Pancreas (tissue), 10 donors: ENCODE data around the gene TOR4A. TPM values are rescaled to one million over a fixed set of nuclear protein-coding genes. Genes with fewer than 3 reads are reported as not detected.
A peak's percentile ranks its signal among the peaks of the same experiment; 100 is the strongest.
"Not testable (repeated sequence)": the region's sequence is repeated elsewhere in the genome, so short reads cannot be mapped to it uniquely, and the experiment has no call there.

Source experiments
- ATAC-seq, 4 donors: fragments of 200-7000 bp; cut with Tn5 transposase; one replicate each; pipeline versions ENCODE4 v1.8.0 to v1.9.1; 2020; ENCODE audit warnings: mild to moderate bottlenecking in 4 of 4, moderate library complexity in 4 of 4
- DNase-seq, 6 donors: peaks; one replicate each; pipeline ENCODE4 v3.0.0-alpha.2; 2020
- FAIRE-seq: peaks from 2 replicates; lab custom pipeline; 2012; peaks lifted over from hg19 to GRCh38; lab: Jason Lieb, UNC
- H3K27ac ChIP-seq, 4 donors: fragments of 200-600 bp; sonication (generic); 1 replicate in 3 of 4; 2 replicates in 1 of 4; pipeline versions ENCODE4 v1.5.0 to v1.8.0; 2020
- H3K27me3 ChIP-seq, 4 donors: fragments of 200-600 bp; one replicate each; pipeline ENCODE4 v1.8.0; 2021
- H3K36me3 ChIP-seq, 3 donors: fragments of 200-600 bp; sonication (generic) in 1 of 3; one replicate each; pipeline versions ENCODE4 v1.5.0 to v1.8.0; 2020 to 2021
- H3K4me1 ChIP-seq, 3 donors: fragments of 200-600 bp; one replicate each; pipeline ENCODE4 v1.8.0; 2021
- H3K4me3 ChIP-seq, 4 donors: fragments of 200-600 bp; sonication (generic) in 2 of 4; one replicate each; pipeline versions ENCODE4 v1.5.0 to v1.8.0; 2020 to 2021
- H3K9me3 ChIP-seq, 4 donors: fragments of 200-600 bp; one replicate each; pipeline ENCODE4 v1.8.0; 2021
- WGBS, 2 donors: extraction: QIAGEN DNeasy Blood & Tissue Kit; methylation state at CpG; one replicate each; pipeline ENCODE4 v1.1.7; 2013; 5-methylcytosine and 5-hydroxymethylcytosine counted together
- intact Hi-C, 3 donors: fragments of 100-400 bp; cut with DNase I; formaldehyde crosslinking; loops; one replicate each; pipeline versions ENCODE4 v1.11.1 to v1.14.2; 2022
- polyA plus RNA-seq, 2 donors: library from polyadenylated mRNA; stranded (reverse); fragments of 200-250 nt; gene quantifications; one replicate each; pipeline ENCODE4 v1.2.3, GENCODE V29; 2013
- total RNA-seq, 6 donors: library from RNA; stranded (reverse); fragmentation: NEBNext Ultra II Directional in 4 of 6; extraction: Animal tissue kit (Norgen Biotek cat#: 25700) in 4 of 6; gene quantifications; one replicate each; pipeline versions ENCODE4 v1.2.1 to v1.2.4, GENCODE V29; 2021 to 2023
- TF ChIP-seq, protein P1 (sequence below), 4 donors: fragments of 200-600 bp; sonication (generic) in 3 of 4; IDR thresholded peaks; one replicate each; pipeline versions ENCODE4 v1.5.0 to v1.8.0; 2021; ENCODE audit warnings: antibody characterized with exemption in 4 of 4
- donor health status: healthy with polysubstance abuse.
- donor health status: DM: no; HTN: no; CAD: no; lungs with moderate emphysema.
- donor health status: DM: no; HTN: no; CAD: no.
- donor health status: control.
- donor health status: control.
- donor health status: Bipolar disorder and iron deficiency.
- donor health status: DM: yes; HTN: yes; CAD: no.
- donor health status: DM: no; HTN: no; CAD: no.
- donor health status: DM: no; HTN: no; CAD: no.
- donor health status: DM: yes; HTN: yes; CAD: no.

TOR4A gene
- total and polyA plus RNA-seq, 8 donors: 1.4 to 6.8 (median 4.2) TPM

DNA sequence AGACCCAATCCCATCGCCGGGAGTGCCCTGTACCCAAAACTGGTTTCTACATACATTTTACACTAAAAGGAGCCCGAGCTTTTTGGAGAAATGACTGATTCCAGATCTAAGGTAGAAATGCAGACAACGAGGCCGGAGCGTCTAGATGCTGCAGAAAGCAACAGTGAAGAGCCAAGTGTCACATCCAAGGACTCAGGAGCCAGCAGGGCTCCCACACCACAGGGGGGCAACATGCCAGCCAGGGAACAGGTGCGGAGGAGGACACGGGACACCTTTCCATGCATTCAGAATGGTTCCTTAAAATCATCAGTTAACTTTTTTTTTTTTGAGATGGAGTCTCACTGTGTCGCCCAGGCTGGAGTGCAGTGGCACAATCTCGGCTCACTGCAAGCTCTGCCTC, 47.6 kb downstream of the TOR4A start:
- DNase-seq (no peak), FAIRE-seq (no peak), ATAC-seq (no peak)
- TF ChIP-seq, protein P1, sequence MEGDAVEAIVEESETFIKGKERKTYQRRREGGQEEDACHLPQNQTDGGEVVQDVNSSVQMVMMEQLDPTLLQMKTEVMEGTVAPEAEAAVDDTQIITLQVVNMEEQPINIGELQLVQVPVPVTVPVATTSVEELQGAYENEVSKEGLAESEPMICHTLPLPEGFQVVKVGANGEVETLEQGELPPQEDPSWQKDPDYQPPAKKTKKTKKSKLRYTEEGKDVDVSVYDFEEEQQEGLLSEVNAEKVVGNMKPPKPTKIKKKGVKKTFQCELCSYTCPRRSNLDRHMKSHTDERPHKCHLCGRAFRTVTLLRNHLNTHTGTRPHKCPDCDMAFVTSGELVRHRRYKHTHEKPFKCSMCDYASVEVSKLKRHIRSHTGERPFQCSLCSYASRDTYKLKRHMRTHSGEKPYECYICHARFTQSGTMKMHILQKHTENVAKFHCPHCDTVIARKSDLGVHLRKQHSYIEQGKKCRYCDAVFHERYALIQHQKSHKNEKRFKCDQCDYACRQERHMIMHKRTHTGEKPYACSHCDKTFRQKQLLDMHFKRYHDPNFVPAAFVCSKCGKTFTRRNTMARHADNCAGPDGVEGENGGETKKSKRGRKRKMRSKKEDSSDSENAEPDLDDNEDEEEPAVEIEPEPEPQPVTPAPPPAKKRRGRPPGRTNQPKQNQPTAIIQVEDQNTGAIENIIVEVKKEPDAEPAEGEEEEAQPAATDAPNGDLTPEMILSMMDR (IDR thresholded peaks at IDR 0.05): no peak
- Histone ChIP-seq H3K4me1 (no peaks in the 10 kb centered on the region), H3K9me3 (no peaks in the 10 kb centered on the region), H3K4me3 (no peak overlapping the region), H3K36me3 (no peaks in the 10 kb centered on the region), H3K27me3 (no peaks in the 10 kb centered on the region), H3K27ac (no peak overlapping the region)
- intact Hi-C loops: no loop called here
- 89 to 93% methylated on average over 10 of the region's 10 CpGs for WGBS, 2 donors

DNA sequence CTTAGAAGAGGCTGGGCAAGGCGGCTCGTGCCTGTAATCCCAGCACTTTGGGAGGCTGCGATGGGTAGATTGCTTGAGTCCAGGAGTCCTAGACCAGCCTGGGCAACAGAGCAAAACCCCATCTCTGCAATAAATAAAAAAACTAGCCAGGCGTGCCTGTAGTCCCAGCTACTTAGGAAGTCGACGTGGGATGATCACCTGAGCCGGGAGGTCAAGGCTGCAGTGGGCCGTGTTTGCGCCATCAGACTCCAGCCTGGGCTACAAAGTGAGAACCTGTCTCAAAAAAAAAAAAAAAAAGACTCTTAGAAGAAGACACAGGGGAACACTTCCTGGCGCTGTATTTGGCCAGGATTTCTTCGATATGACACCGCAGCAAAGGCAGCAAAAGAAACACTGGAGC, 48.3 kb downstream of the TOR4A start:
- Histone ChIP-seq H3K27me3 (no peaks in the 10 kb centered on the region), H3K4me1 (no peaks in the 10 kb centered on the region), H3K36me3 (no peaks in the 10 kb centered on the region), H3K9me3 (no peaks in the 10 kb centered on the region), H3K27ac (no peak overlapping the region), H3K4me3 (no peak overlapping the region)
- DNase-seq (no peak), FAIRE-seq (no peak), ATAC-seq (no peak)
- TF ChIP-seq, protein P1 (IDR thresholded peaks at IDR 0.05): no peak
- 92 to 96% methylated on average over 12 of the region's 12 CpGs for WGBS, 2 donors
- intact Hi-C loops: no loop called here

DNA sequence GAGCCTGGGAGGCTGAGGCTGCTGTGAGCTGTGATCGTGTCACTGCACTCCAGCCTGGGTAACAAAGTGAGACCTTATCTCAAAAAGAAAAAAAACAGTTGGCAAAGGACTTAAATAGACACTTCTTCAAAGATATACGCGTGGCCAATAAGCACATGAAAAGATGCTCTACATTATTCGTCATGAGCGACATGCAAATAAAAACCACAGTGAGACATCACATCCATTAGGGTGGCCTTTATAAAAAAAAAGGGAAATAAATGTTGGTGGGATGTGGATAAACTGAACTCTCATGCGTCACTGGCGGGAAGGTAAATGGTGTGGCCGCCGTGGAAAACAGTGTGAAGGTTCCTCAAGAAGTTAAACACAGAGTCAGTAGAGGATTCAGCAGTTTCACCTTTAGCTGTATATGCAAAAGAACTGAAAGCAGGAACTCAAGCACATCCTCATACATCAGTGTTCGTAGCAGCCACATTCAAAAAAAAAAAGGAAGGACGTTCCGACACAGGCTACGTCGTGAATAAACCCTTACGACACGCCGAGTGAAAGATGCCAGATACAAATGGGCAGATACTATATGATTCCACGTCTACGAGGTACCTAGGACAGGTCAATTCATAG, 49.0 kb downstream of the TOR4A start:
- 91% methylated on average over 19 of the region's 19 CpGs for WGBS, 2 donors
- ATAC-seq (peak in 2 of 4 donors; percentile 57 to 62), DNase-seq (no peak), FAIRE-seq (no peak)
- H3K27ac ChIP-seq: no peak overlapping the region
- no peaks in the 10 kb centered on the region for H3K4me1 ChIP-seq
- no peak overlapping the region for H3K4me3 ChIP-seq
- intact Hi-C loops: no loop called here
- H3K9me3 ChIP-seq: no peaks in the 10 kb centered on the region
- TF ChIP-seq, protein P1 (IDR thresholded peaks at IDR 0.05): no peak
- no peaks in the 10 kb centered on the region for H3K36me3 ChIP-seq
- H3K27me3 ChIP-seq: no peaks in the 10 kb centered on the region

DNA sequence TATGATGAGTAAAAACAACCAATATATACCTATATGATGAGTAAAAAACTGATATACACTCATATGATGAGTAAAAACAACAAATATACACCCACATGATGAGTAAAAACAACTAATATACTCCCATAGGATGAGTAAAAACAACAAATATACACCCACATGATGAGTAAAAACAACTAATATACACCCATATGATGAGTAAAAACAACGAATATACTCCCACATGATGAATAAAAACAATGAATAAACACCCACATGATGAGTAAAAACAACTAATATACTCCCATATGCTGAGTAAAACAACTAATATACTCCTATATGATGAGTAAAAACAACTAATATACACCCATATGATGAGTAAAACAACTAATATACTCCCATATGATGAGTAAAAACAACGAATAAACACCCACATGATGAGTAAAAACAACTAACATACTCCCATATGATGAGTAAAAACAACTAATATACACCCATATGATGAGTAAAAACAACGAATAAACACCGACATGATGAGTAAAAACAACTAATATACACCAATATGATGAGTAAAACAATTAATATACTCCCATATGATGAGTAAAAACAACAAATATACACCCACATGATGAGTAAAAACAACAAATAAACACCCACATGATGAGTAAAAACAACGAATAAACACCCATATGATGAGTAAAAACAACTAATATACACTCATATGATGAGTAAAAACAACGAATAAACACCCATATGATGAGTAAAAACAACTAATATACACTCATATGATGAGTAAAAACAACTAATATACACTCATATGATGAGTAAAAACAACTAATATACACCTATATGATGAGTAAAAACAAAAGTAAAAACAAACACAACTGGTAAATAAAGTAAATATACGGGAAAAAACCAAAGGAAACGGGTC, 50.4 kb downstream of the TOR4A start:
- FAIRE-seq: peak; percentile 100
- H3K27me3 ChIP-seq, H3K27ac ChIP-seq, H3K36me3 ChIP-seq, DNase-seq, H3K9me3 ChIP-seq, intact Hi-C loops, H3K4me1 ChIP-seq, ATAC-seq, H3K4me3 ChIP-seq: not testable (repeated sequence)
- WGBS, 2 donors: 73 to 77% methylated on average over 8 of the region's 8 CpGs

DNA sequence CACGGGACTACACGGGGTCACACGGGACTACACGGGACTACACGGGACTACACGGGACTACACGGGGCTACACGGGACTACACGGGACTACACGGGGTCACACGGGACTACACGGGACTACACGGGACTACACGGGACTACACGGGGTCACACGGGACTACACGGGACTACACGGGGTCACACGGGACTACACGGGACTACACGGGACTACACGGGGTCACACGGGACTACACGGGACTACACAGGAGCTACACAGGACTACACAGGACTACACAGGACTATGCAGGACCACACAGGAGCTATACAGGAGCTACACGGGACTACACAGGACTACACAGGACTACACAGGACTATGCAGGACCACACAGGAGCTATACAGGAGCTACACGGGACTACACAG, 52.1 kb downstream of the TOR4A start:
- H3K27me3 ChIP-seq, ATAC-seq, H3K27ac ChIP-seq, FAIRE-seq, H3K4me3 ChIP-seq, DNase-seq, H3K36me3 ChIP-seq, H3K9me3 ChIP-seq, intact Hi-C loops, H3K4me1 ChIP-seq: not testable (repeated sequence)
- 52 to 57% methylated on average over 10 to 24 of the region's 26 CpGs for WGBS, 2 donors
